ENCODE measurements around the gene CRACR2A.

- TF ChIP-seq PAX8 (IDR thresholded peaks at IDR 0.05) (no peak), NFYB (IDR thresholded peaks at IDR 0.05; ENCODE audit: insufficient read depth, low read depth, low read length) (no peak), CTCF (IDR thresholded peaks at IDR 0.05 in 2 of 3, conservative IDR thresholded peaks at IDR 0.05 in 1 of 3; ENCODE audit: control insufficient read depth in 2 of 3, extremely low read depth in 1 of 3, insufficient read depth in 1 of 3, low read depth in 3 of 3, low read length in 3 of 3) (no peak), FOS (IDR thresholded peaks at IDR 0.05; ENCODE audit: borderline replicate concordance, extremely low read depth, insufficient read length) (no peak), SUZ12 (IDR thresholded peaks at IDR 0.05; ENCODE audit: unreplicated experiment) (no peak), CREB1 (IDR thresholded peaks at IDR 0.05; ENCODE audit: low read depth) (no peak), SPI1 (IDR thresholded peaks at IDR 0.05; ENCODE audit: borderline replicate concordance, insufficient read depth, low read depth, low read length) (no peak), JUNB (IDR thresholded peaks at IDR 0.05) (no peak), EP300 (IDR thresholded peaks at IDR 0.05; ENCODE audit: borderline replicate concordance in 1 of 2, control insufficient read depth in 1 of 2, low read depth in 2 of 2, low read length in 2 of 2) (no peak), MTA3 (IDR thresholded peaks at IDR 0.05; ENCODE audit: borderline replicate concordance, low read length) (no peak), SMC3 (IDR thresholded peaks at IDR 0.05; ENCODE audit: borderline replicate concordance, low read length) (no peak)
- TF ChIP-seq, protein P1, sequence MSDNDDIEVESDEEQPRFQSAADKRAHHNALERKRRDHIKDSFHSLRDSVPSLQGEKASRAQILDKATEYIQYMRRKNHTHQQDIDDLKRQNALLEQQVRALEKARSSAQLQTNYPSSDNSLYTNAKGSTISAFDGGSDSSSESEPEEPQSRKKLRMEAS (IDR thresholded peaks at IDR 0.05; ENCODE audit: low read depth, low read length) = no peak
Observed at GRCh38 chr12:3747976-3748619, 4.8 kb downstream of the CRACR2A start.

Measured in GM12878 (cell line).